Measurements from ENCODE around the gene PCNX1. TPM values are rescaled to one million over a fixed set of nuclear protein-coding genes. Genes with fewer than 3 reads are reported as not detected.
A peak's percentile ranks its signal among the peaks of the same experiment; 100 is the strongest.
"Not testable (repeated sequence)": the region's sequence is repeated elsewhere in the genome, so short reads cannot be mapped to it uniquely, and the experiment has no call there.

PCNX1 gene
- polyA plus RNA-seq, 3 donors: 7.3 to 26.7 (median 8.1) TPM

DNA sequence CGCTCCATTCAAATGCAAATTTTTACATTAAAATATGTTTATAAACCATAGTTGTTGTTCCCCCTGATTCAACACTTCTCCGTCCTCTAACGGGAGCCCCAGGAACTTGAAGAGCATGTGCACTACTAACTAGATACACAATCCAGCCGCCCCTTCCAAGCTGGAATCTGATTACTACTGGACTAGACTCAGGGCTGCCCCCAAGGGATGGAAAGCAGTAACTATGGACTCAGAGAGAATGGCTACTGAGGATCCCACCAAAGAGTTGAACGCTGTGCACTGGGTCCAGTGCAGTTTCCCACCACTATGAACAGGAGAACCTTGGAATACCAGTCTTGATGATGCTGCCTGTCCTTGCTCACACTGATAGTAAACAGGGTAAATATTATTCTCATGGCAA is 48.6 kb upstream of the PCNX1 start:
- H3K36me3 Mint-ChIP-seq: no peaks in the 10 kb centered on the region
- Histone ChIP-seq H3K4me3 (replicated peaks in 1 of 3; ENCODE audit: low read depth in 2 of 3, low read length in 3 of 3) (no peak overlapping the region), H3K79me2 (ENCODE audit: insufficient read depth, low read length) (no peaks in the 10 kb centered on the region), H2AFZ (ENCODE audit: insufficient read depth, low read depth, low read length, poor library complexity, severe bottlenecking) (no peak overlapping the region), H4K20me1 (ENCODE audit: insufficient read depth, low read length) (no peaks in the 10 kb centered on the region), H3K4me2 (replicated peaks; ENCODE audit: extremely low read depth, low read length, poor library complexity, severe bottlenecking) (no peak overlapping the region), H3K27me3 (ENCODE audit: control insufficient read depth in 2 of 2, insufficient read depth in 2 of 2, low read length in 2 of 2) (no peaks in the 10 kb centered on the region), H3K27ac (ENCODE audit: low read depth in 1 of 2, low read length in 2 of 2) (no peak overlapping the region), H3K36me3 (replicated peaks in 1 of 2; ENCODE audit: control insufficient read depth in 1 of 2, insufficient read depth in 2 of 2, low read length in 2 of 2) (no peaks in the 10 kb centered on the region), H3K9me3 (replicated peaks in 1 of 2; ENCODE audit: control insufficient read depth in 1 of 2, insufficient read depth in 1 of 2, low read length in 2 of 2) (no peaks in the 10 kb centered on the region), H3K4me1 (ENCODE audit: control insufficient read depth in 1 of 2, insufficient read depth in 2 of 2, low read length in 2 of 2) (no peaks in the 10 kb centered on the region), H3K9ac (ENCODE audit: insufficient read depth, low read length, poor library complexity, severe bottlenecking) (no peak overlapping the region)
- DNase-seq: no peak
- no peak overlapping the region for H3K4me3 Mint-ChIP-seq
- peak overlapping the region in 2 of 7 donors; percentile 61 to 68 for H3K27ac Mint-ChIP-seq
- peaks cover 5% of the 10 kb centered on the region for H3K4me1 Mint-ChIP-seq
- peaks cover 0 to 3% (median 0%) of the 10 kb centered on the region in 7 donors for H3K9me3 Mint-ChIP-seq
- no peaks in the 10 kb centered on the region for H3K27me3 Mint-ChIP-seq (ENCODE audit: low read depth in 3 of 3)
- TF ChIP-seq, protein P1, sequence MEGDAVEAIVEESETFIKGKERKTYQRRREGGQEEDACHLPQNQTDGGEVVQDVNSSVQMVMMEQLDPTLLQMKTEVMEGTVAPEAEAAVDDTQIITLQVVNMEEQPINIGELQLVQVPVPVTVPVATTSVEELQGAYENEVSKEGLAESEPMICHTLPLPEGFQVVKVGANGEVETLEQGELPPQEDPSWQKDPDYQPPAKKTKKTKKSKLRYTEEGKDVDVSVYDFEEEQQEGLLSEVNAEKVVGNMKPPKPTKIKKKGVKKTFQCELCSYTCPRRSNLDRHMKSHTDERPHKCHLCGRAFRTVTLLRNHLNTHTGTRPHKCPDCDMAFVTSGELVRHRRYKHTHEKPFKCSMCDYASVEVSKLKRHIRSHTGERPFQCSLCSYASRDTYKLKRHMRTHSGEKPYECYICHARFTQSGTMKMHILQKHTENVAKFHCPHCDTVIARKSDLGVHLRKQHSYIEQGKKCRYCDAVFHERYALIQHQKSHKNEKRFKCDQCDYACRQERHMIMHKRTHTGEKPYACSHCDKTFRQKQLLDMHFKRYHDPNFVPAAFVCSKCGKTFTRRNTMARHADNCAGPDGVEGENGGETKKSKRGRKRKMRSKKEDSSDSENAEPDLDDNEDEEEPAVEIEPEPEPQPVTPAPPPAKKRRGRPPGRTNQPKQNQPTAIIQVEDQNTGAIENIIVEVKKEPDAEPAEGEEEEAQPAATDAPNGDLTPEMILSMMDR (IDR thresholded peaks at IDR 0.05): no peak
- WGBS (ENCODE audit: insufficient coverage): 100% methylated on average over 1 of the region's 5 CpGs
- intact Hi-C loops (cut with micrococcal nuclease): no loop called here

DNA sequence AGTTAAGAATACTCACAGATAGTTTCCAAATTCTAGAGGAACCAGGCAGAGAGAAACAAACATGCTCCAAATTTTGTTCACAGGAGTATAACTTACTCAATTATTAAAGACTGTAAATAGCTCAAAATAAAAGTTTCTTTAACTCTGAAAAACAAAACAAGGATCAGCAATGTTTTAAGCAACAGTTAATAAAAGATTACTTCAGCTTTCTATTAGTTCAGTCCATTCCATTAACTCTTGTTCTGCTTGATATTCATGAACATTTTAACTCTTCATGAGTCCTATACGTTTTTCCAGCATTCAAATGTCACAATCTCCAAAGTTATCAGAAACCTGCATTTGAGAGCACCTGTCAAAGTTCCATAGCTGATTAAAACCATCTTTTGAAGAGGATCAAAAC is 40.3 kb upstream of the PCNX1 start:
- H3K79me2 ChIP-seq (ENCODE audit: insufficient read depth, low read length); H3K4me1 ChIP-seq (ENCODE audit: control insufficient read depth in 1 of 2, insufficient read depth in 2 of 2, low read length in 2 of 2); H3K9ac ChIP-seq (ENCODE audit: insufficient read depth, low read length, poor library complexity, severe bottlenecking); H3K27ac ChIP-seq (ENCODE audit: low read depth in 1 of 2, low read length in 2 of 2); H3K4me2 ChIP-seq (replicated peaks; ENCODE audit: extremely low read depth, low read length, poor library complexity, severe bottlenecking); H3K36me3 Mint-ChIP-seq; H3K4me3 ChIP-seq (replicated peaks in 1 of 3; ENCODE audit: low read depth in 2 of 3, low read length in 3 of 3); H2AFZ ChIP-seq (ENCODE audit: insufficient read depth, low read depth, low read length, poor library complexity, severe bottlenecking); H3K27me3 Mint-ChIP-seq (ENCODE audit: low read depth in 3 of 3); H3K36me3 ChIP-seq (replicated peaks in 1 of 2; ENCODE audit: control insufficient read depth in 1 of 2, insufficient read depth in 2 of 2, low read length in 2 of 2); intact Hi-C loops (cut with micrococcal nuclease); DNase-seq; H3K4me1 Mint-ChIP-seq; H3K27ac Mint-ChIP-seq; H3K4me3 Mint-ChIP-seq; H4K20me1 ChIP-seq (ENCODE audit: insufficient read depth, low read length); H3K27me3 ChIP-seq (ENCODE audit: control insufficient read depth in 2 of 2, insufficient read depth in 2 of 2, low read length in 2 of 2): not testable (repeated sequence)
- H3K9me3 Mint-ChIP-seq: peaks cover 15 to 30% (median 22%) of the 10 kb centered on the region in 7 donors
- WGBS (ENCODE audit: insufficient coverage): 83% methylated on average over 1 of the region's 1 CpG
- peaks cover 19 to 22% of the 10 kb centered on the region in 2 donors for H3K9me3 ChIP-seq (replicated peaks in 1 of 2; ENCODE audit: control insufficient read depth in 1 of 2, insufficient read depth in 1 of 2, low read length in 2 of 2)

Data from CD14-positive monocyte (primary cell).